HEK293 (cell line): ENCODE data around the gene SLC6A17.

Experiments
- CTCF ChIA-PET: fragments of 350-600 bp; formaldehyde crosslinking; extraction: SDS; loops from one replicate; lab custom pipeline; 2021; ENCODE audit warnings: antibody characterized with exemption; lab: Yijun Ruan, JAX
- POLR2A ChIA-PET: fragments of 300-600 bp; formaldehyde crosslinking; extraction: SDS; loops from one replicate; lab custom pipeline; 2020; ENCODE audit warnings: antibody characterized with exemption, inconsistent platforms; lab: Yijun Ruan, JAX
- H3K27ac ChIP-seq: fragments of 200-500 bp; sonication (Bioruptor generic); 2 replicates; pipeline ENCODE4 v1.5.1; 2014; ENCODE audit warnings: low read depth, low read length, control low read depth, inconsistent platforms; ENCODE audit errors: extremely low read depth
- H3K36me3 ChIP-seq, 2 experiments: fragments of 200-500 bp in 1 of 2; sonication (Bioruptor generic) in 1 of 2; 1 replicate in 1 of 2; 2 replicates in 1 of 2; pipeline ENCODE4 v1.5.1; 2014 to 2017; ENCODE audit warnings: inconsistent platforms in 2 of 2, low read length in 2 of 2; ENCODE audit not compliant: control insufficient read depth in 2 of 2, insufficient read depth in 1 of 2
- H3K4me1 ChIP-seq: fragments of 200-500 bp; sonication (Bioruptor generic); 2 replicates; pipeline ENCODE4 v1.5.1; 2014; ENCODE audit warnings: mild to moderate bottlenecking, low read length, inconsistent platforms; ENCODE audit not compliant: control insufficient read depth, insufficient read depth
- H3K4me3 ChIP-seq: 2 replicates; pipeline ENCODE4 v1.5.1; 2011; ENCODE audit warnings: low read depth, mild to moderate bottlenecking, control low read depth, low read length, moderate library complexity
- H3K9me3 ChIP-seq: fragments of 200-500 bp; sonication (Bioruptor generic); 2 replicates; pipeline ENCODE4 v1.5.1; 2014; ENCODE audit warnings: low read depth, low read length, inconsistent platforms; ENCODE audit not compliant: control insufficient read depth, insufficient read depth
- HOXD13 ChIP-seq: sonication (generic); formaldehyde crosslinking; IDR thresholded peaks from 2 replicates; pipeline ENCODE4 v1.8.0; 2022; ENCODE audit warnings: missing genetic modification reagents, borderline replicate concordance
- OSR2 ChIP-seq: fragments of 450-650 bp; formaldehyde crosslinking; IDR thresholded peaks from 2 replicates; pipeline ENCODE4 v1.5.1; 2016; ENCODE audit warnings: missing biosample characterization, missing genetic modification characterization
- PRDM1 ChIP-seq: fragments of 450-650 bp; formaldehyde crosslinking; IDR thresholded peaks from 2 replicates; pipeline ENCODE4; 2016; ENCODE audit warnings: missing biosample characterization, missing genetic modification characterization
- YY1 ChIP-seq: fragments of 450-650 bp; formaldehyde crosslinking; IDR thresholded peaks from 2 replicates; pipeline ENCODE4 v1.5.1; 2018; ENCODE audit warnings: missing biosample characterization, missing genetic modification characterization
- ZBTB44 ChIP-seq: fragments of 450-650 bp; IDR thresholded peaks from 2 replicates; pipeline ENCODE4 v1.5.1; 2018; ENCODE audit warnings: missing biosample characterization, mild to moderate bottlenecking, missing genetic modification characterization
- ZBTB49 ChIP-seq: fragments of 450-650 bp; formaldehyde crosslinking; IDR thresholded peaks from 2 replicates; pipeline ENCODE4 v1.5.1; 2016; ENCODE audit warnings: missing biosample characterization, missing genetic modification characterization, low read depth
- ZBTB8A ChIP-seq: fragments of 450-650 bp; formaldehyde crosslinking; IDR thresholded peaks from 2 replicates; pipeline ENCODE4 v1.5.1; 2016; ENCODE audit warnings: missing biosample characterization, missing genetic modification characterization
- ZFP41 ChIP-seq: fragments of 450-650 bp; formaldehyde crosslinking; IDR thresholded peaks from 2 replicates; pipeline ENCODE4 v1.5.1; 2016; ENCODE audit warnings: missing biosample characterization, missing genetic modification characterization, borderline replicate concordance
- ZNF114 ChIP-seq: fragments of 450-650 bp; formaldehyde crosslinking; IDR thresholded peaks from 2 replicates; pipeline ENCODE4 v1.5.0; 2017; ENCODE audit warnings: missing biosample characterization, missing genetic modification characterization
- ZNF146 ChIP-seq: fragments of 450-650 bp; formaldehyde crosslinking; IDR thresholded peaks from 2 replicates; pipeline ENCODE4 v1.5.1; 2016; ENCODE audit warnings: missing biosample characterization, missing genetic modification characterization
- ZNF174 ChIP-seq: fragments of 450-650 bp; formaldehyde crosslinking; IDR thresholded peaks from 2 replicates; pipeline ENCODE4 v1.5.0; 2017; ENCODE audit warnings: missing biosample characterization, mild to moderate bottlenecking, missing genetic modification characterization
- ZNF394 ChIP-seq: fragments of 450-650 bp; formaldehyde crosslinking; IDR thresholded peaks from 2 replicates; pipeline ENCODE4 v1.5.1; 2016; ENCODE audit warnings: missing biosample characterization, missing genetic modification characterization, mild to moderate bottlenecking, moderate library complexity, borderline replicate concordance
- ZNF510 ChIP-seq: fragments of 450-650 bp; formaldehyde crosslinking; IDR thresholded peaks from 2 replicates; pipeline ENCODE4 v1.5.1; 2018; ENCODE audit warnings: mild to moderate bottlenecking, missing genetic modification characterization, missing biosample characterization; ENCODE audit not compliant: insufficient replicate concordance
- ZNF548 ChIP-seq: fragments of 450-650 bp; formaldehyde crosslinking; IDR thresholded peaks from 2 replicates; pipeline ENCODE4 v1.5.1; 2016; ENCODE audit warnings: missing biosample characterization, missing genetic modification characterization
- ZNF701 ChIP-seq: fragments of 450-650 bp; formaldehyde crosslinking; IDR thresholded peaks from 2 replicates; pipeline ENCODE4 v1.5.1; 2016; ENCODE audit warnings: missing biosample characterization, missing genetic modification characterization
- ZNF747 ChIP-seq: fragments of 450-650 bp; formaldehyde crosslinking; IDR thresholded peaks from 2 replicates; pipeline ENCODE4 v1.5.1; 2016; ENCODE audit warnings: missing biosample characterization, missing genetic modification characterization
- ZNF776 ChIP-seq: fragments of 450-650 bp; formaldehyde crosslinking; IDR thresholded peaks from 2 replicates; pipeline ENCODE4 v1.5.0; 2017; ENCODE audit warnings: missing biosample characterization, missing genetic modification characterization, borderline replicate concordance
- ZNF791 ChIP-seq: fragments of 450-650 bp; formaldehyde crosslinking; IDR thresholded peaks from 2 replicates; pipeline ENCODE4 v1.5.1; 2016; ENCODE audit warnings: missing biosample characterization, missing genetic modification characterization
- ZSCAN5A ChIP-seq: fragments of 450-650 bp; formaldehyde crosslinking; IDR thresholded peaks from 2 replicates; pipeline ENCODE4 v1.5.1; 2016; ENCODE audit warnings: missing biosample characterization, missing genetic modification characterization

The SLC6A17 gene

GRCh38 chr1:110210604-110211495 is 60.6 kb downstream of the SLC6A17 start (continued):
- TF ChIP-seq ZNF394 (no peak), ZSCAN5A (tag by site-specific recombination) (no peak), ZBTB44 (tag by site-specific recombination) (no peak), OSR2 (tag by site-specific recombination) (no peak), PRDM1 (no peak), ZNF791 (tag by site-specific recombination) (no peak), ZBTB49 (tag by site-specific recombination) (no peak), ZNF776 (tag by site-specific recombination) (no peak), ZNF701 (tag by site-specific recombination) (no peak), ZNF548 (tag by site-specific recombination) (no peak), ZFP41 (no peak), YY1 (no peak), ZNF747 (no peak), HOXD13 (CRISPR knock-in tag) (no peak), ZNF114 (tag by site-specific recombination) (no peak), ZNF174 (tag by site-specific recombination) (no peak), ZNF146 (tag by site-specific recombination) (no peak), ZBTB8A (tag by site-specific recombination) (peak; percentile 74)

GRCh38 chr1:110211496-110212168 is 61.3 kb downstream of the SLC6A17 start:
- ChIA-PET POLR2A (interaction anchor here (4.2 kb wide), 1 partner anchor 126 kb away, joined by 26 read pairs; the partner anchor contains the start of gene RBM15), CTCF (interaction anchor here (0.7 to 20.2 kb wide), 5 partner anchors 8 to 285 kb away, joined by 4 to 662 read pairs (median 5); no protein-coding TSS in a partner anchor)
- H3K4me3 ChIP-seq: peak overlapping the region; percentile 56
- H3K36me3 ChIP-seq: peaks cover 0 to 14% of the 10 kb centered on the region in 2 experiments; a peak in 1 of 3 replicates
- no peak overlapping the region; the same call in 1 of the 2 replicates for H3K27ac ChIP-seq
- H3K4me1 ChIP-seq: peaks cover 7% of the 10 kb centered on the region
- 0 out of 2 replicates have a peak, but pooled peaks have one; percentile 57 for TF ChIP-seq ZBTB8A (tag by site-specific recombination)
- no peak for TF ChIP-seq ZNF510 (tag by site-specific recombination)
- no peaks in the 10 kb centered on the region for H3K9me3 ChIP-seq
